Esophagus squamous epithelium (tissue), 5 donors: ENCODE results near the gene SLC39A13. TPM values are rescaled to one million over a fixed set of nuclear protein-coding genes. Genes with fewer than 3 reads are reported as not detected.

Source experiments
- DNase-seq: peaks from one replicate; lab custom pipeline; 2025; lab: John Stamatoyannopoulos, UW
- H3K27ac ChIP-seq, 4 donors: fragments of 200-600 bp; sonication (generic); one replicate each; pipeline ENCODE4 v1.5.1; 2016 to 2019; ENCODE audit warnings: mild to moderate bottlenecking in 1 of 4
- H3K27me3 ChIP-seq, 4 donors: fragments of 200-600 bp; sonication (generic); 1 replicate in 3 of 4; 2 replicates in 1 of 4; pipeline versions ENCODE4 v1.5.1 to v1.6.0; 2017 to 2021; ENCODE audit warnings: antibody characterized with exemption in 1 of 4
- H3K36me3 ChIP-seq, 3 donors: fragments of 200-600 bp; sonication (generic); one replicate each; pipeline ENCODE4 v1.5.1; 2016 to 2019
- H3K4me1 ChIP-seq, 3 donors: fragments of 200-600 bp; sonication (generic); one replicate each; pipeline ENCODE4 v1.5.1; 2017 to 2019
- H3K4me3 ChIP-seq, 4 donors: fragments of 200-600 bp; sonication (generic); 1 replicate in 3 of 4; 2 replicates in 1 of 4; pipeline ENCODE4 v1.5.1; 2016 to 2019; ENCODE audit warnings: mild to moderate bottlenecking in 2 of 4, moderate library complexity in 1 of 4
- H3K9me3 ChIP-seq, 3 donors: fragments of 200-600 bp; sonication (generic); one replicate each; pipeline ENCODE4 v1.5.1; 2016 to 2019
- CTCF ChIP-seq, 6 experiments: fragments of 450-650 bp in 4 of 6; fragments of 200-600 bp in 2 of 6; sonication (generic) in 2 of 6; IDR thresholded peaks; one replicate each; pipeline ENCODE4 v1.5.1; 2016 to 2019; ENCODE audit warnings: antibody characterized with exemption in 6 of 6, mild to moderate bottlenecking in 4 of 6, moderate library complexity in 4 of 6
- POLR2A ChIP-seq, 4 donors: fragments of 450-650 bp; IDR thresholded peaks; one replicate each; pipeline ENCODE4 v1.6.1; 2017; ENCODE audit warnings: antibody characterized with exemption in 4 of 4, mild to moderate bottlenecking in 4 of 4, moderate library complexity in 3 of 4
- WGBS, 2 donors: methylation state at CpG; one replicate each; pipeline ENCODE4 v1.1.5; 2018; 5-methylcytosine and 5-hydroxymethylcytosine counted together
- intact Hi-C: fragments of 100-400 bp; cut with DNase I; formaldehyde crosslinking; loops from one replicate; pipeline ENCODE4 v1.15.0; 2022
- total RNA-seq, 4 donors: library from RNA; depleted of rRNA; stranded (reverse); fragments of >200 nt; gene quantifications; one replicate each; pipeline ENCODE4 v1.1.0, GENCODE V29; 2016
- donor health status: DM: yes; HTN: yes; CAD: no.

Gene SLC39A13
- total RNA-seq, 4 donors from 2014 or later, result 10.9 to 44.3 (median 13.8) TPM

- Histone ChIP-seq H3K27ac (no peak overlapping the region), H3K4me1 (peaks cover 0 to under 1% (median 0%) of the 10 kb centered on the region in 3 donors), H3K9me3 (no peaks in the 10 kb centered on the region), H3K36me3 (no peaks in the 10 kb centered on the region), H3K27me3 (no peaks in the 10 kb centered on the region), H3K4me3 (no peak overlapping the region)
- WGBS, 2 donors, result 86 to 92% methylated on average over 11 to 12 of the region's 12 CpGs
- intact Hi-C loops, result no loop called here
- TF ChIP-seq CTCF (IDR thresholded peaks at IDR 0.05), result no peak
- TF ChIP-seq POLR2A (IDR thresholded peaks at IDR 0.05), result no peak
- no peak for DNase-seq
Observed at GRCh38 chr11:47443028-47443700, 34.8 kb downstream of the SLC39A13 start.

- no peak overlapping the region for H3K4me3 ChIP-seq
- no peak overlapping the region for H3K27ac ChIP-seq
- WGBS, 2 donors, result 82 to 83% methylated on average over 3 of the region's 3 CpGs
- no peaks in the 10 kb centered on the region for H3K27me3 ChIP-seq
- TF ChIP-seq POLR2A (IDR thresholded peaks at IDR 0.05) (no peak), CTCF (IDR thresholded peaks at IDR 0.05) (no peak)
- DNase-seq, result no peak
- H3K36me3 ChIP-seq, result no peaks in the 10 kb centered on the region
- intact Hi-C loops, result no loop called here
- H3K9me3 ChIP-seq, result no peaks in the 10 kb centered on the region
- H3K4me1 ChIP-seq, result no peaks in the 10 kb centered on the region
Observed at GRCh38 chr11:47443817-47444216, 35.4 kb downstream of the SLC39A13 start.

- intact Hi-C loops, result no loop called here
- H3K27me3 ChIP-seq, result no peaks in the 10 kb centered on the region
- H3K27ac ChIP-seq, result no peak overlapping the region
- 90 to 96% methylated on average over 4 of the region's 4 CpGs for WGBS, 2 donors
- no peaks in the 10 kb centered on the region for H3K9me3 ChIP-seq
- H3K4me3 ChIP-seq, result no peak overlapping the region
- no peak for DNase-seq
- H3K36me3 ChIP-seq, result no peaks in the 10 kb centered on the region
- no peak for TF ChIP-seq POLR2A (IDR thresholded peaks at IDR 0.05)
- no peak for TF ChIP-seq CTCF (IDR thresholded peaks at IDR 0.05)
- no peaks in the 10 kb centered on the region for H3K4me1 ChIP-seq
Observed at GRCh38 chr11:47445840-47446239, 37.5 kb downstream of the SLC39A13 start.

- WGBS, 2 donors, result 87 to 96% methylated on average over 5 to 9 of the region's 9 CpGs
- Histone ChIP-seq H3K27ac (no peak overlapping the region), H3K27me3 (no peaks in the 10 kb centered on the region), H3K4me1 (no peaks in the 10 kb centered on the region), H3K36me3 (no peaks in the 10 kb centered on the region), H3K4me3 (no peak overlapping the region), H3K9me3 (no peaks in the 10 kb centered on the region)
- no peak for DNase-seq
- no peak for TF ChIP-seq CTCF (IDR thresholded peaks at IDR 0.05)
- TF ChIP-seq POLR2A (IDR thresholded peaks at IDR 0.05), result no peak
- intact Hi-C loops, result no loop called here
Observed at GRCh38 chr11:47446833-47447232, 38.4 kb downstream of the SLC39A13 start.

GRCh38 chr11:47447906-47448305, 39.5 kb downstream of the SLC39A13 start:
- Histone ChIP-seq H3K27me3 (no peaks in the 10 kb centered on the region), H3K4me1 (no peaks in the 10 kb centered on the region), H3K9me3 (no peaks in the 10 kb centered on the region), H3K4me3 (no peak overlapping the region), H3K27ac (no peak overlapping the region), H3K36me3 (no peaks in the 10 kb centered on the region)
- DNase-seq, result no peak
- 80% methylated on average over 1 to 3 of the region's 12 CpGs for WGBS, 2 donors
- intact Hi-C loops, result no loop called here
- no peak for TF ChIP-seq POLR2A (IDR thresholded peaks at IDR 0.05)
- no peak for TF ChIP-seq CTCF (IDR thresholded peaks at IDR 0.05)
